GM23248 (cell line): Measurements from ENCODE around the gene HTR3A. TPM values are rescaled to one million over a fixed set of nuclear protein-coding genes. Genes with fewer than 3 reads are reported as not detected.

ENCODE experiments used
- DNase-seq: peaks from one replicate; pipeline ENCODE4 v3.0.0-alpha.2; 2015
- H2AFZ ChIP-seq: fragments of 200-600 bp; sonication (generic); 2 replicates; pipeline ENCODE4 v1.6.1; 2016; ENCODE audit warnings: antibody characterized with exemption
- H3F3A ChIP-seq: fragments of 200-600 bp; sonication (generic); 2 replicates; pipeline ENCODE4 v1.6.1; 2016; ENCODE audit warnings: mild to moderate bottlenecking, antibody characterized with exemption, mixed run types; ENCODE audit not compliant: insufficient read depth
- H3K27ac ChIP-seq: fragments of 200-600 bp; sonication (generic); 2 replicates; pipeline ENCODE4 v1.5.1; 2016; ENCODE audit warnings: mild to moderate bottlenecking
- H3K27me3 ChIP-seq: fragments of 200-600 bp; sonication (generic); replicated peaks from 2 replicates; pipeline ENCODE4 v1.6.1; 2016; ENCODE audit warnings: mild to moderate bottlenecking; ENCODE audit not compliant: insufficient read depth
- H3K36me3 ChIP-seq: fragments of 200-600 bp; sonication (generic); 2 replicates; pipeline ENCODE4 v1.6.1; 2016; ENCODE audit warnings: low read depth, mild to moderate bottlenecking
- H3K4me1 ChIP-seq: fragments of 200-600 bp; sonication (generic); 2 replicates; pipeline ENCODE4 v1.6.1; 2016; ENCODE audit warnings: mild to moderate bottlenecking; ENCODE audit not compliant: insufficient read depth
- H3K4me2 ChIP-seq: fragments of 200-600 bp; sonication (generic); one replicate; pipeline ENCODE4 v1.6.1; 2016; ENCODE audit warnings: mild to moderate bottlenecking; ENCODE audit not compliant: unreplicated experiment
- H3K4me3 ChIP-seq: fragments of 200-600 bp; sonication (generic); 2 replicates; pipeline ENCODE4 v1.5.1; 2016; ENCODE audit warnings: mild to moderate bottlenecking
- H3K79me2 ChIP-seq: fragments of 200-600 bp; sonication (generic); 2 replicates; pipeline ENCODE4 v1.6.1; 2016; ENCODE audit warnings: mild to moderate bottlenecking; ENCODE audit not compliant: insufficient read depth
- H3K9ac ChIP-seq: fragments of 200-600 bp; sonication (generic); 2 replicates; pipeline ENCODE4 v1.6.1; 2016; ENCODE audit warnings: mild to moderate bottlenecking
- H3K9me2 ChIP-seq: fragments of 200-600 bp; sonication (generic); 2 replicates; pipeline ENCODE4 v1.6.1; 2016; ENCODE audit warnings: mixed run types, mild to moderate bottlenecking, moderate library complexity; ENCODE audit not compliant: insufficient read depth
- H3K9me3 ChIP-seq: fragments of 200-600 bp; sonication (generic); one replicate; pipeline ENCODE4 v1.6.1; 2017; ENCODE audit warnings: low read depth
- H4K20me1 ChIP-seq: fragments of 200-600 bp; sonication (generic); 2 replicates; pipeline ENCODE4 v1.6.0; 2016; ENCODE audit not compliant: insufficient read depth
- EZH2 ChIP-seq: fragments of 200-600 bp; sonication (generic); IDR thresholded peaks from 2 replicates; pipeline ENCODE4 v1.6.1; 2018; ENCODE audit warnings: antibody characterized with exemption, mild to moderate bottlenecking; ENCODE audit not compliant: insufficient read depth, poor library complexity, severe bottlenecking
- EZH2phosphoT487 ChIP-seq: fragments of 200-600 bp; sonication (generic); IDR thresholded peaks from 2 replicates; pipeline ENCODE4 v1.6.1; 2018; ENCODE audit warnings: antibody characterized with exemption, moderate library complexity, mild to moderate bottlenecking, low read depth; ENCODE audit not compliant: insufficient read depth
- WGBS, 2 experiments: methylation state at CpG; one replicate each; pipeline ENCODE4 v1.1.6; 2015 to 2017; ENCODE audit warnings: low lambda C conversion rate in 2 of 2, low coverage in 1 of 2; ENCODE audit errors: missing lambda C conversion rate in 2 of 2; 5-methylcytosine and 5-hydroxymethylcytosine counted together
- in situ Hi-C: fragments of 300-500 bp; cut with MboI; formaldehyde crosslinking; loops from 2 replicates; pipeline ENCODE4 v1.15.0; 2020
- polyA plus RNA-seq: library from polyadenylated mRNA; unstranded; fragments of >200 nt; fragmentation: Nextera tagmentation; extraction: Ambion mirVana; gene quantifications from 2 replicates; pipeline ENCODE4 v1.2.1, GENCODE V29; 2016
- total RNA-seq: library from RNA; depleted of rRNA; stranded (reverse); fragments of >200 nt; shearing (Covaris generic); gene quantifications from 2 replicates; pipeline ENCODE4 v1.2.3, GENCODE V29; 2014

The HTR3A gene
- total and polyA plus RNA-seq, 2 experiments from 2014 or later: not detected

DNA sequence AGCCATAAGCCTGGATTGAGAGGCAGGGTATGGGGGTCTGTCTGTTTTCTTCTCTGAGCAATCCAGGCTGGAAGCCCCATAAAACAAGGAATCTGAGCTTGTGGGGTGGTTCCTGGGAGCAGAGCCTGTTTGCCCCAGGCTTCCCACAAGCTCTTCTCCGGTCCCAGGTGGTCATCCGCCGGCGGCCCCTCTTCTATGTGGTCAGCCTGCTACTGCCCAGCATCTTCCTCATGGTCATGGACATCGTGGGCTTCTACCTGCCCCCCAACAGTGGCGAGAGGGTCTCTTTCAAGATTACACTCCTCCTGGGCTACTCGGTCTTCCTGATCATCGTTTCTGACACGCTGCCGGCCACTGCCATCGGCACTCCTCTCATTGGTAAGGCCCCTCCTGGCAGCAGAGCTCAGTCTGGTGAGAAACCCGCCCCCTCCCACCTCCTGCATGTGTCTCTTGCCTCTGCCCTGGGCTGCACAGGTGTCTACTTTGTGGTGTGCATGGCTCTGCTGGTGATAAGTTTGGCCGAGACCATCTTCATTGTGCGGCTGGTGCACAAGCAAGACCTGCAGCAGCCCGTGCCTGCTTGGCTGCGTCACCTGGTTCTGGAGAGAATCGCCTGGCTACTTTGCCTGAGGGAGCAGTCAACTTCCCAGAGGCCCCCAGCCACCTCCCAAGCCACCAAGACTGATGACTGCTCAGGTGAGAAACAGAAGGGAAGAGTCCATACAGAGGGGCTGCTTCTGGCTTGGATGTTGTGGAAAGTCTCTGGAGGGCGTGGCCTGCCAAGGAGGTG is 11.6 kb downstream of the HTR3A start:
- TF ChIP-seq EZH2phosphoT487: no peak
- no peak for TF ChIP-seq EZH2
- WGBS, 2 experiments: 62% methylated on average over 18 of the region's 18 CpGs

GRCh38 chr11:113989381-113989780 is 14.5 kb downstream of the HTR3A start:
- TF ChIP-seq EZH2 (no peak), EZH2phosphoT487 (no peak)
- DNase-seq: no peak
- no peak overlapping the region for H3K9ac ChIP-seq
- H3F3A ChIP-seq: no peaks in the 10 kb centered on the region
- H3K4me3 ChIP-seq: no peak overlapping the region
- no peaks in the 10 kb centered on the region for H3K9me2 ChIP-seq
- H2AFZ ChIP-seq: no peak overlapping the region
- in situ Hi-C loops: no loop called here
- no peaks in the 10 kb centered on the region for H3K79me2 ChIP-seq
- H3K27me3 ChIP-seq: peaks cover 18% of the 10 kb centered on the region; the same call in 1 of the 2 replicates
- H3K4me2 ChIP-seq: no peak overlapping the region
- no peaks in the 10 kb centered on the region for H4K20me1 ChIP-seq
- H3K36me3 ChIP-seq: no peaks in the 10 kb centered on the region
- no peak overlapping the region for H3K27ac ChIP-seq
- H3K9me3 ChIP-seq: no peaks in the 10 kb centered on the region
- no peaks in the 10 kb centered on the region for H3K4me1 ChIP-seq
- WGBS, 2 experiments: 44 to 53% methylated on average over 15 of the region's 15 CpGs

More for the DNA sequence above, 11.6 kb downstream of the HTR3A start:
- Histone ChIP-seq H2AFZ (no peak overlapping the region), H3K4me2 (no peak overlapping the region), H3F3A (no peaks in the 10 kb centered on the region), H3K9me3 (no peaks in the 10 kb centered on the region), H3K4me1 (no peaks in the 10 kb centered on the region), H4K20me1 (no peaks in the 10 kb centered on the region), H3K27ac (no peak overlapping the region), H3K36me3 (no peaks in the 10 kb centered on the region), H3K27me3 (peaks cover 11% of the 10 kb centered on the region; the same call in 1 of the 2 replicates), H3K4me3 (no peak overlapping the region), H3K79me2 (no peaks in the 10 kb centered on the region), H3K9me2 (no peaks in the 10 kb centered on the region), H3K9ac (no peak overlapping the region)
- no peak for DNase-seq
- in situ Hi-C loops: no loop called here

GRCh38 chr11:113989916-113990315 is 15.0 kb downstream of the HTR3A start:
- no peak overlapping the region for H3K27ac ChIP-seq
- no peaks in the 10 kb centered on the region for H3F3A ChIP-seq
- no peaks in the 10 kb centered on the region for H3K9me3 ChIP-seq
- no peaks in the 10 kb centered on the region for H3K4me1 ChIP-seq
- no peaks in the 10 kb centered on the region for H3K79me2 ChIP-seq
- peaks cover 20% of the 10 kb centered on the region; the same call in 1 of the 2 replicates for H3K27me3 ChIP-seq
- no peaks in the 10 kb centered on the region for H4K20me1 ChIP-seq
- TF ChIP-seq EZH2: no peak
- no peak for TF ChIP-seq EZH2phosphoT487
- no peak overlapping the region for H3K4me3 ChIP-seq
- WGBS, 2 experiments: 10% methylated on average over 2 of the region's 2 CpGs
- no peak for DNase-seq
- in situ Hi-C loops: loop anchor here (10.0 kb wide), 1 partner anchor 275 kb away; no protein-coding TSS in a partner anchor
- no peak overlapping the region for H3K9ac ChIP-seq
- no peaks in the 10 kb centered on the region for H3K36me3 ChIP-seq
- H2AFZ ChIP-seq: no peak overlapping the region
- no peak overlapping the region for H3K4me2 ChIP-seq
- no peaks in the 10 kb centered on the region for H3K9me2 ChIP-seq

DNA sequence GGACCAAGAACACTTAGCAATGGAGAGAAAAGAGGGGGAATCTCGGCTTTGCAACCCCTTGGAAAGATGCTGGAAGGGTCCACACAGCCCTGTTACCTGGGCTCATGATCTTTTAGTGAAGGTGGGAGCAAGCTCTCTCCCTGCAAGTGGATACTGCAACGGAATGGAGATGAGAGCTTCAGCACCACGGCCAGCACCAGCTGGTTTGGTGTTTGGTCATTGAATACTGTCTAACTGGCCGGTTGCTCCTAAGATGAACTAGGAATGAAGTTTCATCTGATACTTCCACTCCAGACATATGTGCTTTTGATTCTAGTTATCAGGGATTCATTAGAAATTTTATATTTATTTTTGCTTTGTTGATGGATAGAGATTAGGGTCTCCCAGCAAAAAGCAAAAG is 16.3 kb downstream of the HTR3A start:
- Histone ChIP-seq H2AFZ (no peak overlapping the region), H3K9me2 (no peaks in the 10 kb centered on the region), H3F3A (no peaks in the 10 kb centered on the region), H3K4me3 (no peak overlapping the region), H4K20me1 (no peaks in the 10 kb centered on the region), H3K9me3 (no peaks in the 10 kb centered on the region), H3K79me2 (no peaks in the 10 kb centered on the region), H3K27ac (no peak overlapping the region), H3K4me2 (no peak overlapping the region), H3K9ac (no peak overlapping the region), H3K27me3 (peaks cover 23% of the 10 kb centered on the region), H3K36me3 (no peaks in the 10 kb centered on the region), H3K4me1 (no peaks in the 10 kb centered on the region)
- DNase-seq: peak; percentile 61
- TF ChIP-seq EZH2phosphoT487: no peak
- TF ChIP-seq EZH2: no peak
- in situ Hi-C loops: loop anchor here (10.0 kb wide), 1 partner anchor 274 kb away; no protein-coding TSS in a partner anchor
- WGBS, 2 experiments: 11 to 13% methylated on average over 4 of the region's 4 CpGs
